SKM-1 (cell line): ENCODE results near the gene ASTN1.

Experiments used
- DNase-seq: peaks from one replicate; lab custom pipeline; 2025; ENCODE audit not compliant: unreplicated experiment; lab: John Stamatoyannopoulos, UW

ASTN1 gene

GRCh38 chr1:177165069-177165439, 542 bp upstream of the ASTN1 start:
- DNase-seq = no peak

- no peak for DNase-seq
Measured at GRCh38 chr1:177163844-177164379, 600 bp downstream of the ASTN1 start.

GRCh38 chr1:177162243-177162642, 2.3 kb downstream of the ASTN1 start:
- DNase-seq = no peak

- no peak for DNase-seq
Measured at GRCh38 chr1:177146499-177146898, 18.0 kb downstream of the ASTN1 start.

- no peak for DNase-seq
Measured at GRCh38 chr1:177145106-177146070, 19.1 kb downstream of the ASTN1 start.

GRCh38 chr1:177142791-177143271, 21.7 kb downstream of the ASTN1 start:
- DNase-seq = no peak

- DNase-seq = no peak
Measured at GRCh38 chr1:177142010-177142409, 22.5 kb downstream of the ASTN1 start.

GRCh38 chr1:177138347-177138746, 26.2 kb downstream of the ASTN1 start:
- DNase-seq = no peak

GRCh38 chr1:177137814-177138213, 26.7 kb downstream of the ASTN1 start:
- DNase-seq = no peak

- DNase-seq = no peak
Measured at GRCh38 chr1:177135250-177135649, 29.3 kb downstream of the ASTN1 start.

- DNase-seq = no peak
Measured at GRCh38 chr1:177133977-177134538, 30.5 kb downstream of the ASTN1 start.

GRCh38 chr1:177132141-177132540, 32.4 kb downstream of the ASTN1 start:
- DNase-seq = no peak

GRCh38 chr1:177131723-177132122, 32.8 kb downstream of the ASTN1 start:
- DNase-seq = no peak

- no peak for DNase-seq
Measured at GRCh38 chr1:177130451-177130945, 34.0 kb downstream of the ASTN1 start.

- no peak for DNase-seq
Measured at GRCh38 chr1:177128665-177129281, 35.7 kb downstream of the ASTN1 start.

GRCh38 chr1:177126267-177126666, 38.2 kb downstream of the ASTN1 start:
- no peak for DNase-seq

GRCh38 chr1:177124577-177125278, 39.8 kb downstream of the ASTN1 start:
- no peak for DNase-seq

- no peak for DNase-seq
Measured at GRCh38 chr1:177122461-177123251, 41.9 kb downstream of the ASTN1 start.

- DNase-seq = no peak
Measured at GRCh38 chr1:177119311-177119710, 45.2 kb downstream of the ASTN1 start.

- no peak for DNase-seq
Measured at GRCh38 chr1:177118901-177119300, 45.6 kb downstream of the ASTN1 start.
